Measurements from ENCODE around the gene PALS2.

- TF ChIP-seq HBP1 (CRISPR knock-in tag; IDR thresholded peaks at IDR 0.05) (no peak), IRF2 (CRISPR knock-in tag; IDR thresholded peaks at IDR 0.05) (no peak), SMARCC2 (IDR thresholded peaks at IDR 0.05; ENCODE audit: low read depth) (no peak), POLR2A (conservative IDR thresholded peaks at IDR 0.05) (no peak), ZNF740 (CRISPR knock-in tag; IDR thresholded peaks at IDR 0.05) (no peak), ZNF740 (tag; IDR thresholded peaks at IDR 0.05) (no peak), ZNF609 (CRISPR knock-in tag; IDR thresholded peaks at IDR 0.05; ENCODE audit: borderline replicate concordance) (no peak), MTA2 (IDR thresholded peaks at IDR 0.05; ENCODE audit: low read depth) (no peak), ZNF24 (IDR thresholded peaks at IDR 0.05) (no peak), CTCF (IDR thresholded peaks at IDR 0.05 in 2 of 3, conservative IDR thresholded peaks at IDR 0.05 in 1 of 3; ENCODE audit: insufficient read depth in 2 of 3, low read depth in 1 of 3, low read length in 3 of 3) (no peak), ZNF408 (CRISPR knock-in tag; IDR thresholded peaks at IDR 0.05; ENCODE audit: low read depth) (no peak), TRIM24 (IDR thresholded peaks at IDR 0.05) (no peak)
These were observed 2.3 kb upstream of the PALS2 start for GRCh38 chr7:24570983-24571382.
